HEK293 (cell line): Measurements from ENCODE around the gene PTP4A2.
"Not testable (repeated sequence)": the region's sequence is repeated elsewhere in the genome, so short reads cannot be mapped to it uniquely, and the experiment has no call there.

Source experiments
- CTCF ChIA-PET: fragments of 350-600 bp; formaldehyde crosslinking; extraction: SDS; loops from one replicate; lab custom pipeline; 2021; ENCODE audit warnings: antibody characterized with exemption; lab: Yijun Ruan, JAX
- POLR2A ChIA-PET: fragments of 300-600 bp; formaldehyde crosslinking; extraction: SDS; loops from one replicate; lab custom pipeline; 2020; ENCODE audit warnings: antibody characterized with exemption, inconsistent platforms; lab: Yijun Ruan, JAX
- H3K27ac ChIP-seq: fragments of 200-500 bp; sonication (Bioruptor generic); 2 replicates; pipeline ENCODE4 v1.5.1; 2014; ENCODE audit warnings: low read depth, low read length, control low read depth, inconsistent platforms; ENCODE audit errors: extremely low read depth
- H3K36me3 ChIP-seq, 2 experiments: fragments of 200-500 bp in 1 of 2; sonication (Bioruptor generic) in 1 of 2; 1 replicate in 1 of 2; 2 replicates in 1 of 2; pipeline ENCODE4 v1.5.1; 2014 to 2017; ENCODE audit warnings: inconsistent platforms in 2 of 2, low read length in 2 of 2; ENCODE audit not compliant: control insufficient read depth in 2 of 2, insufficient read depth in 1 of 2
- H3K4me1 ChIP-seq: fragments of 200-500 bp; sonication (Bioruptor generic); 2 replicates; pipeline ENCODE4 v1.5.1; 2014; ENCODE audit warnings: mild to moderate bottlenecking, low read length, inconsistent platforms; ENCODE audit not compliant: control insufficient read depth, insufficient read depth
- H3K4me3 ChIP-seq: 2 replicates; pipeline ENCODE4 v1.5.1; 2011; ENCODE audit warnings: low read depth, mild to moderate bottlenecking, control low read depth, low read length, moderate library complexity
- H3K9me3 ChIP-seq: fragments of 200-500 bp; sonication (Bioruptor generic); 2 replicates; pipeline ENCODE4 v1.5.1; 2014; ENCODE audit warnings: low read depth, low read length, inconsistent platforms; ENCODE audit not compliant: control insufficient read depth, insufficient read depth
- FEZF1 ChIP-seq: fragments of 450-650 bp; formaldehyde crosslinking; IDR thresholded peaks from 2 replicates; pipeline ENCODE4 v1.5.1; 2016; ENCODE audit warnings: missing biosample characterization, missing genetic modification characterization
- IKZF3 ChIP-seq: fragments of 450-650 bp; IDR thresholded peaks from 2 replicates; pipeline ENCODE4 v1.5.0; 2018; ENCODE audit warnings: missing biosample characterization, mild to moderate bottlenecking, missing genetic modification characterization, moderate library complexity
- ZBTB20 ChIP-seq: fragments of 450-650 bp; formaldehyde crosslinking; IDR thresholded peaks from 2 replicates; pipeline ENCODE4 v1.5.1; 2016; ENCODE audit warnings: missing biosample characterization, missing genetic modification characterization
- ZNF132 ChIP-seq: fragments of 450-650 bp; formaldehyde crosslinking; IDR thresholded peaks from 2 replicates; pipeline ENCODE4 v1.5.1; 2017; ENCODE audit warnings: missing biosample characterization, missing genetic modification characterization, borderline replicate concordance
- ZNF175 ChIP-seq: fragments of 450-650 bp; formaldehyde crosslinking; IDR thresholded peaks from 2 replicates; pipeline ENCODE4 v1.5.1; 2016; ENCODE audit warnings: missing biosample characterization, missing genetic modification characterization
- ZNF23 ChIP-seq: fragments of 450-650 bp; formaldehyde crosslinking; IDR thresholded peaks from 2 replicates; pipeline ENCODE4 v1.5.1; 2016; ENCODE audit warnings: missing biosample characterization, missing genetic modification characterization, borderline replicate concordance
- ZNF335 ChIP-seq: fragments of 450-650 bp; formaldehyde crosslinking; conservative IDR thresholded peaks from 2 replicates; pipeline ENCODE4 v1.5.1; 2016; ENCODE audit warnings: missing biosample characterization, missing genetic modification characterization
- ZNF37A ChIP-seq: fragments of 450-650 bp; IDR thresholded peaks from 2 replicates; pipeline ENCODE4 v1.5.1; 2018; ENCODE audit warnings: missing biosample characterization, missing genetic modification characterization
- ZNF391 ChIP-seq: fragments of 450-650 bp; formaldehyde crosslinking; IDR thresholded peaks from 2 replicates; pipeline ENCODE4 v1.5.1; 2016; ENCODE audit warnings: low read depth, missing biosample characterization, missing genetic modification characterization, borderline replicate concordance
- ZNF529 ChIP-seq: fragments of 450-650 bp; formaldehyde crosslinking; IDR thresholded peaks from 2 replicates; pipeline ENCODE4 v1.5.1; 2017; ENCODE audit warnings: missing genetic modification characterization, missing biosample characterization; ENCODE audit not compliant: insufficient replicate concordance
- ZNF555 ChIP-seq: fragments of 450-650 bp; formaldehyde crosslinking; conservative IDR thresholded peaks from 2 replicates; pipeline ENCODE4 v1.5.1; 2017; ENCODE audit warnings: missing biosample characterization, mild to moderate bottlenecking, missing genetic modification characterization, inconsistent platforms
- ZNF626 ChIP-seq: fragments of 450-650 bp; sonication (Bioruptor Pico); formaldehyde crosslinking; IDR thresholded peaks from 2 replicates; pipeline ENCODE4 v1.5.1; 2018; ENCODE audit warnings: missing biosample characterization, missing genetic modification characterization, inconsistent platforms
- ZNF664 ChIP-seq: fragments of 450-650 bp; formaldehyde crosslinking; IDR thresholded peaks from 2 replicates; pipeline ENCODE4 v1.5.1; 2016; ENCODE audit warnings: missing biosample characterization, missing genetic modification characterization
- ZNF707 ChIP-seq: fragments of 450-650 bp; formaldehyde crosslinking; IDR thresholded peaks from 2 replicates; pipeline ENCODE4 v1.5.1; 2016; ENCODE audit warnings: missing biosample characterization, missing genetic modification characterization
- ZNF792 ChIP-seq: fragments of 450-650 bp; formaldehyde crosslinking; IDR thresholded peaks from 2 replicates; pipeline ENCODE4 v1.5.1; 2016; ENCODE audit warnings: missing biosample characterization, missing genetic modification characterization
- ZSCAN16 ChIP-seq: fragments of 450-650 bp; formaldehyde crosslinking; IDR thresholded peaks from 2 replicates; pipeline ENCODE4 v1.5.1; 2016; ENCODE audit warnings: missing biosample characterization, missing genetic modification characterization
- ZXDB ChIP-seq: fragments of 450-650 bp; formaldehyde crosslinking; IDR thresholded peaks from 2 replicates; pipeline ENCODE4 v1.5.1; 2016; ENCODE audit warnings: missing biosample characterization, missing genetic modification characterization
- TF ChIP-seq, protein P1 (sequence below): fragments of 450-650 bp; formaldehyde crosslinking; IDR thresholded peaks from 2 replicates; pipeline ENCODE4 v1.5.1; 2016; ENCODE audit warnings: missing biosample characterization, missing genetic modification characterization
- TF ChIP-seq, protein P2 (sequence below): fragments of 450-650 bp; formaldehyde crosslinking; IDR thresholded peaks from 2 replicates; pipeline ENCODE4 v1.5.1; 2016; ENCODE audit warnings: missing biosample characterization, missing genetic modification characterization
- TF ChIP-seq, protein P3 (sequence below): fragments of 450-650 bp; formaldehyde crosslinking; IDR thresholded peaks from 2 replicates; pipeline ENCODE4 v1.5.1; 2016; ENCODE audit warnings: missing biosample characterization, missing genetic modification characterization, low read depth
- TF ChIP-seq, protein P4 (sequence below): fragments of 450-650 bp; formaldehyde crosslinking; IDR thresholded peaks from 2 replicates; pipeline ENCODE4 v1.5.1; 2016; ENCODE audit warnings: missing biosample characterization, missing genetic modification characterization
- TF ChIP-seq, protein P5 (sequence below): fragments of 450-650 bp; formaldehyde crosslinking; IDR thresholded peaks from 2 replicates; pipeline ENCODE4 v1.5.1; 2016; ENCODE audit warnings: missing biosample characterization, missing genetic modification characterization
- TF ChIP-seq, protein P6 (sequence below): fragments of 450-650 bp; formaldehyde crosslinking; IDR thresholded peaks from 2 replicates; pipeline ENCODE4 v1.5.1; 2017; ENCODE audit warnings: missing biosample characterization, missing genetic modification characterization

The PTP4A2 gene

DNA sequence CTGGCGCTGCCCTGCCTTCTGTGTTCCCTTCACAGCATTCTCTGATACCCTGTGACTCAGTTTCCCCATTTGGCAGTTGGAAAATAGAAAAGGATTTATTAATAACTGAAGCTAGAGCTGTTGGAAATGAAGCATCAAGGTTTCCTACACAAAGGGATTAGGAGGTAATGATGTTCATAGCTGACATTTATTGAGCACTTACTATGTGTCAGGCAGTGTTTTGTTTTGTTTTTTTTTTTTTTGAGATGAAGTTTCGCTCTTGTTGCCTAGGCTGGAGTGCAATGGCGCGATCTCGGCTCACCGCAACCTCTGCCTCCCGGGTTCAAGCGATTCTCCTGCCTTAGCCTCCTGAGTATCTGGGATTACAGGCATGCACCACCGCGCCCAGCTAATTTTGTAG, 7.5 kb upstream of the PTP4A2 start:
- not testable (repeated sequence) for H3K27ac ChIP-seq, H3K4me3 ChIP-seq, H3K9me3 ChIP-seq, H3K4me1 ChIP-seq, H3K36me3 ChIP-seq
- ChIA-PET POLR2A (interaction anchor here (2.5 kb wide), 1 partner anchor 11 kb away, joined by 9 read pairs; no protein-coding TSS in a partner anchor), CTCF (interaction anchor here (3.9 kb wide), 1 partner anchor 19 kb away, joined by 43 read pairs; no protein-coding TSS in a partner anchor)
- TF ChIP-seq ZNF664 (tag by site-specific recombination): peak; percentile 98

DNA sequence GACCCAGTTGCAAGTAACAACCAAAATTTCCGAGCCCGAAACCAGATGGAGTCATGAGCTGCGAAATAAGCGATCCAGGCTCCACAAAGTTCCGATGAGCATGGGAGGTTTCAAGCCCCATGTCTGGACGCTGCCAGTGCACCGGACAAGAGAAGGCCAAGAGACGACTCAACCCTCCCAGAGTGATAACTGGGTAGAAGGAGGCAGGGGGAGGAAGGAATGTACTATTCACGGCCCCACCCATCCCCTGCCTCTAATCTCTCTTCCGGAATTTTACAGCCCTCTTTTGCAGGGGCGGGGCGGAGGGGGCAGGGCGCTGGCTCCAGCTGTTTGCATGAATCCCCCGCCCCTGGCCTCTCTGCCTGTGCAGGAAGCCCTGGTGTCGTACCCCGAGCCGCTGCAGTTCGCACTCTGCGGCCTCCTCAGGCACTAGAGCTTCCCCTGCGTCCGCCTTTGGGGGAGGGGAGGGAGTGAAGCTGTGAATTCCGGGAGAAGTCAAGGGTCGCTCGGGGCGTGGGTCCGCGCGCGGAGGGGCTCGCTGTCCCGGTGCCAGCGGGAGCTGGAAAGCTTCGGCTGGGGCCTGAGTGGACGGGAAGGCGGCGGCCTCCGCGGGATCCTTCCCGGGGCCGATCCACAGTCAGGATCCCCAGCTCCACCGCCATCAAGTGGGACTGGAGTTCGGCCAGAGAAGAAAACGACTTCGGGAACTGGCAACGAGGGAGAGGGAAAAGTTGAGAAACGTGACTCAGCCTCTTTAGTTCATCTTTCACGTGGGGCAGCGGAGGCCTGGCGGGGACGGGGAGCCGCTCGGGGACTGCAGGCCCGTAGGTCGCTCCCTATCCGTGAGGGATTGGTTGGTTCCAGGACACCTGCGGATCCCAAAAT, 6.3 kb upstream of the PTP4A2 start:
- Histone ChIP-seq H3K27ac (peak overlapping the region; percentile 76), H3K4me1 (peaks cover 1% of the 10 kb centered on the region; the same call in 1 of the 2 replicates), H3K4me3 (peak overlapping the region; percentile 44), H3K9me3 (no peaks in the 10 kb centered on the region), H3K36me3 (no peaks in the 10 kb centered on the region)
- POLR2A ChIA-PET: interaction anchor here (0.5 to 2.5 kb wide), 12 partner anchors 9 to 300 kb away, joined by 3 to 17 read pairs (median 5); partner anchors contain the start of genes KHDRBS1 and PEF1
- CTCF ChIA-PET: interaction anchor here (0.6 to 3.9 kb wide), 4 partner anchors 20 to 156 kb away, joined by 3 to 43 read pairs (median 4); no protein-coding TSS in a partner anchor
- TF ChIP-seq ZSCAN16 (tag by site-specific recombination) (no peak), ZNF175 (tag by site-specific recombination) (no peak), IKZF3 (tag by site-specific recombination) (peak; percentile 86), ZNF555 (tag by site-specific recombination) (no peak), ZNF37A (tag by site-specific recombination) (no peak), ZXDB (tag by site-specific recombination) (peak; percentile 99), ZNF335 (tag by site-specific recombination) (peak; percentile 90), ZNF529 (no peak), ZNF792 (0 out of 2 replicates have a peak, but pooled peaks have one; percentile 28), ZBTB20 (tag by site-specific recombination) (peak; percentile 79), ZNF132 (tag by site-specific recombination) (no peak), ZNF707 (tag by site-specific recombination) (no peak; the same call in 1 of the 2 replicates), ZNF626 (tag by site-specific recombination) (no peak), ZNF391 (peak; percentile 80), FEZF1 (tag by site-specific recombination) (peak; percentile 30; the same call in 1 of the 2 replicates), ZNF23 (tag by site-specific recombination) (no peak)
- TF ChIP-seq, protein P1, sequence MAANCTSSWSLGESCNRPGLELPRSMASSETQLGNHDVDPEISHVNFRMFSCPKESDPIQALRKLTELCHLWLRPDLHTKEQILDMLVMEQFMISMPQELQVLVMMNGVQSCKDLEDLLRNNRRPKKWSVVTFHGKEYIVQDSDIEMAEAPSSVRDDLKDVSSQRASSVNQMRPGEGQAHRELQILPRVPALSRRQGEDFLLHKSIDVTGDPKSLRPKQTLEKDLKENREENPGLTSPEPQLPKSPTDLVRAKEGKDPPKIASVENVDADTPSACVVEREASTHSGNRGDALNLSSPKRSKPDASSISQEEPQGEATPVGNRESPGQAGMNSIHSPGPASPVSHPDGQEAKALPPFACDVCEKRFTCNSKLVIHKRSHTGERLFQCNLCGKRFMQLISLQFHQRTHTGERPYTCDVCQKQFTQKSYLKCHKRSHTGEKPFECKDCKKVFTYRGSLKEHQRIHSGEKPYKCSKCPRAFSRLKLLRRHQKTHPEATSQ (tag by site-specific recombination): no peak; the same call in 1 of the 2 replicates
- TF ChIP-seq, protein P2, sequence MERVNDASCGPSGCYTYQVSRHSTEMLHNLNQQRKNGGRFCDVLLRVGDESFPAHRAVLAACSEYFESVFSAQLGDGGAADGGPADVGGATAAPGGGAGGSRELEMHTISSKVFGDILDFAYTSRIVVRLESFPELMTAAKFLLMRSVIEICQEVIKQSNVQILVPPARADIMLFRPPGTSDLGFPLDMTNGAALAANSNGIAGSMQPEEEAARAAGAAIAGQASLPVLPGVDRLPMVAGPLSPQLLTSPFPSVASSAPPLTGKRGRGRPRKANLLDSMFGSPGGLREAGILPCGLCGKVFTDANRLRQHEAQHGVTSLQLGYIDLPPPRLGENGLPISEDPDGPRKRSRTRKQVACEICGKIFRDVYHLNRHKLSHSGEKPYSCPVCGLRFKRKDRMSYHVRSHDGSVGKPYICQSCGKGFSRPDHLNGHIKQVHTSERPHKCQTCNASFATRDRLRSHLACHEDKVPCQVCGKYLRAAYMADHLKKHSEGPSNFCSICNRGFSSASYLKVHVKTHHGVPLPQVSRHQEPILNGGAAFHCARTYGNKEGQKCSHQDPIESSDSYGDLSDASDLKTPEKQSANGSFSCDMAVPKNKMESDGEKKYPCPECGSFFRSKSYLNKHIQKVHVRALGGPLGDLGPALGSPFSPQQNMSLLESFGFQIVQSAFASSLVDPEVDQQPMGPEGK (tag by site-specific recombination): peak; percentile 74
- TF ChIP-seq, protein P3, sequence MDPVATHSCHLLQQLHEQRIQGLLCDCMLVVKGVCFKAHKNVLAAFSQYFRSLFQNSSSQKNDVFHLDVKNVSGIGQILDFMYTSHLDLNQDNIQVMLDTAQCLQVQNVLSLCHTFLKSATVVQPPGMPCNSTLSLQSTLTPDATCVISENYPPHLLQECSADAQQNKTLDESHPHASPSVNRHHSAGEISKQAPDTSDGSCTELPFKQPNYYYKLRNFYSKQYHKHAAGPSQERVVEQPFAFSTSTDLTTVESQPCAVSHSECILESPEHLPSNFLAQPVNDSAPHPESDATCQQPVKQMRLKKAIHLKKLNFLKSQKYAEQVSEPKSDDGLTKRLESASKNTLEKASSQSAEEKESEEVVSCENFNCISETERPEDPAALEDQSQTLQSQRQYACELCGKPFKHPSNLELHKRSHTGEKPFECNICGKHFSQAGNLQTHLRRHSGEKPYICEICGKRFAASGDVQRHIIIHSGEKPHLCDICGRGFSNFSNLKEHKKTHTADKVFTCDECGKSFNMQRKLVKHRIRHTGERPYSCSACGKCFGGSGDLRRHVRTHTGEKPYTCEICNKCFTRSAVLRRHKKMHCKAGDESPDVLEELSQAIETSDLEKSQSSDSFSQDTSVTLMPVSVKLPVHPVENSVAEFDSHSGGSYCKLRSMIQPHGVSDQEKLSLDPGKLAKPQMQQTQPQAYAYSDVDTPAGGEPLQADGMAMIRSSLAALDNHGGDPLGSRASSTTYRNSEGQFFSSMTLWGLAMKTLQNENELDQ (tag by site-specific recombination): no peak
- TF ChIP-seq, protein P4, sequence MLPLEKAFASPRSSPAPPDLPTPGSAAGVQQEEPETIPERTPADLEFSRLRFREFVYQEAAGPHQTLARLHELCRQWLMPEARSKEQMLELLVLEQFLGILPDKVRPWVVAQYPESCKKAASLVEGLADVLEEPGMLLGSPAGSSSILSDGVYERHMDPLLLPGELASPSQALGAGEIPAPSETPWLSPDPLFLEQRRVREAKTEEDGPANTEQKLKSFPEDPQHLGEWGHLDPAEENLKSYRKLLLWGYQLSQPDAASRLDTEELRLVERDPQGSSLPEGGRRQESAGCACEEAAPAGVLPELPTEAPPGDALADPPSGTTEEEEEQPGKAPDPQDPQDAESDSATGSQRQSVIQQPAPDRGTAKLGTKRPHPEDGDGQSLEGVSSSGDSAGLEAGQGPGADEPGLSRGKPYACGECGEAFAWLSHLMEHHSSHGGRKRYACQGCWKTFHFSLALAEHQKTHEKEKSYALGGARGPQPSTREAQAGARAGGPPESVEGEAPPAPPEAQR (tag by site-specific recombination): no peak
- TF ChIP-seq, protein P5, sequence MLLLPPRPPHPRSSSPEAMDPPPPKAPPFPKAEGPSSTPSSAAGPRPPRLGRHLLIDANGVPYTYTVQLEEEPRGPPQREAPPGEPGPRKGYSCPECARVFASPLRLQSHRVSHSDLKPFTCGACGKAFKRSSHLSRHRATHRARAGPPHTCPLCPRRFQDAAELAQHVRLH (tag by site-specific recombination): peak; percentile 75; the same call in 1 of the 2 replicates
- TF ChIP-seq, protein P6, sequence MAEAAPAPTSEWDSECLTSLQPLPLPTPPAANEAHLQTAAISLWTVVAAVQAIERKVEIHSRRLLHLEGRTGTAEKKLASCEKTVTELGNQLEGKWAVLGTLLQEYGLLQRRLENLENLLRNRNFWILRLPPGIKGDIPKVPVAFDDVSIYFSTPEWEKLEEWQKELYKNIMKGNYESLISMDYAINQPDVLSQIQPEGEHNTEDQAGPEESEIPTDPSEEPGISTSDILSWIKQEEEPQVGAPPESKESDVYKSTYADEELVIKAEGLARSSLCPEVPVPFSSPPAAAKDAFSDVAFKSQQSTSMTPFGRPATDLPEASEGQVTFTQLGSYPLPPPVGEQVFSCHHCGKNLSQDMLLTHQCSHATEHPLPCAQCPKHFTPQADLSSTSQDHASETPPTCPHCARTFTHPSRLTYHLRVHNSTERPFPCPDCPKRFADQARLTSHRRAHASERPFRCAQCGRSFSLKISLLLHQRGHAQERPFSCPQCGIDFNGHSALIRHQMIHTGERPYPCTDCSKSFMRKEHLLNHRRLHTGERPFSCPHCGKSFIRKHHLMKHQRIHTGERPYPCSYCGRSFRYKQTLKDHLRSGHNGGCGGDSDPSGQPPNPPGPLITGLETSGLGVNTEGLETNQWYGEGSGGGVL: peak; percentile 87
